GM12892 (cell line): ENCODE data around the gene S100A2.

Source experiments
- DNase-seq: peaks from one replicate; pipeline ENCODE4 v3.0.0; 2011; ENCODE audit not compliant: insufficient read length
- FAIRE-seq: peaks from 2 replicates; lab custom pipeline; 2011; peaks lifted over from hg19 to GRCh38; lab: Jason Lieb, UNC
- POLR2A ChIP-seq: IDR thresholded peaks from 2 replicates; pipeline ENCODE4 v1.6.1; 2011; ENCODE audit warnings: low read depth, low read length, control low read depth
- POLR2AphosphoS5 ChIP-seq: IDR thresholded peaks from 2 replicates; pipeline ENCODE4 v1.6.1; 2011; ENCODE audit warnings: low read depth, low read length, control low read depth
- TAF1 ChIP-seq: IDR thresholded peaks from 2 replicates; pipeline ENCODE4 v1.6.1; 2011; ENCODE audit warnings: low read depth, mild to moderate bottlenecking, control low read depth, low read length, borderline replicate concordance

S100A2 gene

GRCh38 chr1:153513023-153513422 is 52.6 kb downstream of the S100A2 start:
- DNase-seq (no peak), FAIRE-seq (no peak)
- TF ChIP-seq TAF1, result no peak
- no peak for TF ChIP-seq POLR2AphosphoS5
- no peak for TF ChIP-seq POLR2A
